H1 (cell line): ENCODE measurements around the gene TMTC2. TPM values are rescaled to one million over a fixed set of nuclear protein-coding genes. Genes with fewer than 3 reads are reported as not detected.

Source experiments
- CTCF ChIA-PET: fragments of 300-600 bp; sonication (Branson Sonifier 250); formaldehyde crosslinking; loops from one replicate; lab custom pipeline; 2021; ENCODE audit not compliant: partially characterized antibody; lab: Charles Lee
- POLR2A ChIA-PET: fragments of 300-600 bp; sonication (Branson Sonifier 250); formaldehyde crosslinking; loops from one replicate; lab custom pipeline; 2021; ENCODE audit warnings: inconsistent platforms; ENCODE audit not compliant: partially characterized antibody; lab: Charles Lee
- DNase-seq, 2 experiments: peaks; one replicate each; pipeline versions ENCODE4 v3.0.0 to v3.0.0-alpha.2; 2010 to 2022; ENCODE audit warnings: low spot score in 2 of 2, low read depth in 1 of 2, mixed read lengths in 1 of 2
- FAIRE-seq: peaks from 2 replicates; lab custom pipeline; 2011; peaks lifted over from hg19 to GRCh38; lab: Jason Lieb, UNC
- H2AFZ ChIP-seq: 2 replicates; pipeline ENCODE4 v1.8.1; 2012; ENCODE audit warnings: low read length, inconsistent platforms
- H2AK5ac ChIP-seq: 2 replicates; pipeline ENCODE4 v1.6.1; 2013; ENCODE audit warnings: low read depth, low read length
- H2BK120ac ChIP-seq: replicated peaks from 2 replicates; pipeline ENCODE3; 2013; ENCODE audit warnings: low read depth, low read length, inconsistent platforms
- H2BK12ac ChIP-seq: 2 replicates; pipeline ENCODE4 v1.6.1; 2013; ENCODE audit warnings: low read depth, low read length
- H2BK15ac ChIP-seq: 2 replicates; pipeline ENCODE4 v1.6.1; 2013; ENCODE audit warnings: low read length
- H2BK20ac ChIP-seq: 2 replicates; pipeline ENCODE4 v1.6.1; 2013; ENCODE audit warnings: low read length
- H2BK5ac ChIP-seq: 2 replicates; pipeline ENCODE4 v1.6.1; 2013; ENCODE audit warnings: low read depth, low read length
- H3K14ac ChIP-seq: 2 replicates; pipeline ENCODE4 v1.6.1; 2013; ENCODE audit warnings: inconsistent platforms; ENCODE audit not compliant: insufficient read length
- H3K18ac ChIP-seq: 2 replicates; pipeline ENCODE4 v1.6.1; 2013; ENCODE audit warnings: low read length; ENCODE audit errors: extremely low read depth
- H3K23ac ChIP-seq: 2 replicates; pipeline ENCODE4 v1.6.1; 2013; ENCODE audit warnings: inconsistent platforms; ENCODE audit not compliant: insufficient read length
- H3K23me2 ChIP-seq: 2 replicates; pipeline ENCODE4 v1.6.1; 2013; ENCODE audit warnings: low read depth, low read length
- H3K27ac ChIP-seq: 2 replicates; pipeline ENCODE4 v1.6.1; 2011; ENCODE audit warnings: low read depth, low read length, inconsistent platforms
- H3K27me3 ChIP-seq, 4 experiments: replicated peaks in 1 of 4; 1 replicate in 1 of 4; 2 replicates in 3 of 4; pipeline versions ENCODE4 v1.6.1 to v1.8.1; 2011 to 2013; ENCODE audit warnings: low read length in 3 of 4, mild to moderate bottlenecking in 3 of 4, inconsistent platforms in 2 of 4, mixed read lengths in 2 of 4, moderate library complexity in 1 of 4; ENCODE audit not compliant: control insufficient read depth in 3 of 4, insufficient read depth in 3 of 4; ENCODE audit errors: extremely low read depth in 1 of 4
- H3K36me3 ChIP-seq, 4 experiments: 2 replicates each; pipeline versions ENCODE4 v1.6.1 to v1.8.1; 2011 to 2013; ENCODE audit warnings: mild to moderate bottlenecking in 4 of 4, low read length in 3 of 4, moderate library complexity in 2 of 4, control low read depth in 1 of 4, inconsistent platforms in 1 of 4; ENCODE audit not compliant: insufficient read depth in 4 of 4, control insufficient read depth in 2 of 4
- H3K4ac ChIP-seq: replicated peaks from 2 replicates; pipeline ENCODE3; 2013; ENCODE audit warnings: low read length, low read depth, mixed read lengths, inconsistent platforms; ENCODE audit not compliant: insufficient read length
- H3K4me1 ChIP-seq, 4 experiments: replicated peaks in 1 of 4; 1 replicate in 1 of 4; 2 replicates in 3 of 4; pipeline versions ENCODE4 v1.6.1 to v1.8.1; 2011 to 2013; ENCODE audit warnings: low read length in 3 of 4, inconsistent platforms in 2 of 4, mixed read lengths in 1 of 4; ENCODE audit not compliant: insufficient read depth in 4 of 4, control insufficient read depth in 3 of 4
- H3K4me2 ChIP-seq, 2 experiments: 2 replicates each; pipeline versions ENCODE4 v1.6.1 to v1.8.1; 2011 to 2013; ENCODE audit warnings: low read depth in 2 of 2, low read length in 2 of 2, control low read depth in 1 of 2, inconsistent platforms in 1 of 2, mild to moderate bottlenecking in 1 of 2; ENCODE audit not compliant: insufficient read depth in 1 of 2
- H3K4me3 ChIP-seq, 4 experiments: fragments of 200-600, 300-600 bp in 1 of 4; sonication (generic), shearing (Covaris generic), sonication (Bioruptor Twin) in 1 of 4; 2 replicates each; pipeline versions ENCODE4 v1.5.1 to v1.8.1; 2011 to 2016; ENCODE audit warnings: low read length in 4 of 4, low read depth in 3 of 4, control low read depth in 2 of 4, inconsistent platforms in 2 of 4, mild to moderate bottlenecking in 2 of 4, mixed read lengths in 1 of 4, moderate library complexity in 1 of 4; ENCODE audit not compliant: insufficient read depth in 2 of 4; ENCODE audit errors: extremely low read depth in 1 of 4
- H3K56ac ChIP-seq: replicated peaks from 2 replicates; pipeline ENCODE3; 2013; ENCODE audit warnings: low read depth, mild to moderate bottlenecking, mixed read lengths, low read length, inconsistent platforms; ENCODE audit not compliant: insufficient read length
- H3K79me1 ChIP-seq: 2 replicates; pipeline ENCODE4 v1.6.1; 2013; ENCODE audit warnings: low read depth, low read length, control low read depth
- H3K79me2 ChIP-seq, 2 experiments: 2 replicates each; pipeline versions ENCODE4 v1.6.1 to v1.8.1; 2012 to 2013; ENCODE audit warnings: low read length in 2 of 2, mild to moderate bottlenecking in 2 of 2, inconsistent platforms in 1 of 2; ENCODE audit not compliant: insufficient read depth in 2 of 2, control insufficient read depth in 1 of 2
- H3K9ac ChIP-seq, 4 experiments: replicated peaks in 1 of 4; 1 replicate in 1 of 4; 2 replicates in 3 of 4; pipeline versions ENCODE4 v1.6.1 to v1.8.1; 2011 to 2013; ENCODE audit warnings: low read depth in 3 of 4, low read length in 3 of 4, control low read depth in 2 of 4, mild to moderate bottlenecking in 2 of 4, moderate library complexity in 2 of 4, inconsistent platforms in 1 of 4; ENCODE audit errors: extremely low read depth in 1 of 4
- H3K9me3 ChIP-seq, 2 experiments: 2 replicates each; pipeline versions ENCODE4 v1.6.1 to v1.8.1; 2012 to 2013; ENCODE audit warnings: mild to moderate bottlenecking in 2 of 2, moderate library complexity in 2 of 2, control low read depth in 1 of 2, inconsistent platforms in 1 of 2, low read depth in 1 of 2, low read length in 1 of 2, mixed read lengths in 1 of 2; ENCODE audit not compliant: insufficient read depth in 2 of 2
- H4K20me1 ChIP-seq, 2 experiments: replicated peaks in 1 of 2; 2 replicates each; pipeline versions ENCODE3 to v1.8.1; 2011 to 2013; ENCODE audit warnings: inconsistent platforms in 2 of 2, low read length in 2 of 2, mild to moderate bottlenecking in 1 of 2; ENCODE audit not compliant: insufficient read depth in 2 of 2, control insufficient read depth in 1 of 2
- H4K5ac ChIP-seq: 2 replicates; pipeline ENCODE4 v1.6.1; 2013; ENCODE audit warnings: low read length, low read depth, mixed read lengths, inconsistent platforms; ENCODE audit not compliant: insufficient read length
- H4K8ac ChIP-seq: 2 replicates; pipeline ENCODE4 v1.8.0; 2013; ENCODE audit warnings: mild to moderate bottlenecking, moderate library complexity, low read length, inconsistent platforms; ENCODE audit not compliant: insufficient read depth; ENCODE audit errors: extremely low read depth
- H4K91ac ChIP-seq: replicated peaks from 2 replicates; pipeline ENCODE3; 2013; ENCODE audit warnings: low read length, mixed read lengths, inconsistent platforms; ENCODE audit not compliant: insufficient read length
- BRCA1 ChIP-seq: IDR thresholded peaks from 2 replicates; pipeline ENCODE4 v1.6.1; 2012; ENCODE audit warnings: low read depth, low read length, improper control_type of control experiment
- RBBP5 ChIP-seq: IDR thresholded peaks from 2 replicates; pipeline ENCODE4 v1.7.1; 2012; ENCODE audit warnings: low read depth, mild to moderate bottlenecking, inconsistent platforms, low read length, moderate library complexity, borderline replicate concordance
- RFX5 ChIP-seq: IDR thresholded peaks from 2 replicates; pipeline ENCODE4 v1.6.1; 2011; ENCODE audit warnings: low read depth, low read length, improper control_type of control experiment, borderline replicate concordance
- SUZ12 ChIP-seq: fragments of 200-600 bp; sonication (generic); IDR thresholded peaks from 2 replicates; pipeline ENCODE4 v1.6.1; 2012; ENCODE audit warnings: mild to moderate bottlenecking, inconsistent platforms, low read length, moderate library complexity, mixed read lengths
- TCF12 ChIP-seq: IDR thresholded peaks from 2 replicates; pipeline ENCODE4 v1.6.1; 2011; ENCODE audit warnings: low read depth, mild to moderate bottlenecking, low read length
- ZNF274 ChIP-seq: IDR thresholded peaks from 2 replicates; pipeline ENCODE4 v1.7.0; 2012; ENCODE audit warnings: low read length, borderline replicate concordance; ENCODE audit errors: extremely low read depth
- WGBS, 2 experiments: shearing (Covaris generic) in 1 of 2; methylation state at CpG; one replicate each; pipeline versions ENCODE4 v1.1.6 to v1.1.7; 2013 to 2015; ENCODE audit warnings: low lambda C conversion rate in 2 of 2, mixed read lengths in 2 of 2, inconsistent platforms in 1 of 2, low coverage in 1 of 2, missing lambda C conversion rate in 1 of 2; ENCODE audit not compliant: insufficient replicate concordance in 2 of 2, insufficient coverage in 1 of 2, insufficient read length in 1 of 2; ENCODE audit errors: extremely low coverage in 1 of 2, missing lambda C conversion rate in 1 of 2; 5-methylcytosine and 5-hydroxymethylcytosine counted together
- polyA plus RNA-seq, 7 experiments: library from polyadenylated mRNA; depleted of rRNA in 3 of 7; stranded (reverse) in 5 of 7; unstranded in 2 of 7; fragments of >200 nt in 5 of 7; fragments of 200-250 nt in 2 of 7; gene quantifications; 1 replicate in 5 of 7; 2 replicates in 1 of 7; 4 replicates in 1 of 7; pipeline versions ENCODE4 v1.2.1 to v1.2.3, GENCODE V29; 2011 to 2013; ENCODE audit warnings: missing spikeins in 2 of 7, mixed read lengths in 2 of 7
- total RNA-seq: library from RNA; stranded (reverse); fragmentation: NEBNext Ultra II Directional; extraction: Animal tissue kit (Norgen Biotek cat#: 25700); gene quantifications from 2 replicates; pipeline ENCODE4 v1.2.1, GENCODE V29; 2021

The TMTC2 gene
- total and polyA plus RNA-seq, 2 of the 8 experiments (the other 6 are each of a cell fraction or from before 2014, with no cell fraction given), result 2.3 to 3.9 TPM

DNA sequence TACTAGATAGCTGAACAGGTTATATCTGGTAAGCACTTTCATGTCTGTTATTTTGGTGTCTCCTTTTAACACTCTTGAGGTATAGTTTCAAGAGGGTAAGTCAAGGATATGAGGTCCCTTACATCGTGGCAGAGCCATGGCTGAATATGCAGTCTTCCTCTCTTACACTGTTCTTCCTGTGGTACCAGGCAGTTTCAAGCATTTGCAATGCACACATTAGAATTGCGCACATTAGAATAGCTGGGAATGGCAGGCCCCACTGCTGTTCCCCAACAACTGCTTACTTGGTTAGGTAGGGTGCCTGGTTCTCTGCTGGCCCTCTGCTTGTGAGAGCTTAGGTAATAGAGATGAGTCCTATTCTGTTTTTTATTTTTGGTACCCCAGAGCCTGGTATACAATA is 41.2 kb downstream of the TMTC2 start:
- Histone ChIP-seq H3K23ac (no peak overlapping the region), H3K27me3 (no peaks in the 10 kb centered on the region), H3K9me3 (peaks cover 0 to 7% of the 10 kb centered on the region in 2 experiments; a peak in 1 of 4 replicates), H3K14ac (no peak overlapping the region), H3K27ac (no peak overlapping the region), H3K4me3 (no peak overlapping the region), H2BK120ac (no peak overlapping the region), H4K8ac (no peak overlapping the region), H3K4me1 (0 out of 7 replicates have a peak, but pooled peaks cover 0 to 2% (median under 1%) of the 10 kb centered on the region in 4 experiments), H4K5ac (no peak overlapping the region), H3K79me1 (no peaks in the 10 kb centered on the region), H4K20me1 (no peaks in the 10 kb centered on the region), H2AK5ac (no peak overlapping the region), H2BK20ac (no peak overlapping the region), H2BK12ac (no peak overlapping the region), H3K4me2 (no peak overlapping the region), H2AFZ (no peak overlapping the region), H3K18ac (no peak overlapping the region), H4K91ac (no peak overlapping the region), H3K79me2 (no peaks in the 10 kb centered on the region), H3K23me2 (no peaks in the 10 kb centered on the region), H3K9ac (no peak overlapping the region), H2BK5ac (no peak overlapping the region), H3K4ac (no peak overlapping the region), H3K36me3 (peaks cover 0 to 4% (median 0%) of the 10 kb centered on the region in 4 experiments; a peak in 1 of 8 replicates), H2BK15ac (no peak overlapping the region), H3K56ac (no peak overlapping the region)
- no peak for DNase-seq
- FAIRE-seq, result no peak
- CTCF ChIA-PET, result interaction anchor here (1.7 kb wide), 1 partner anchor 25 kb away, joined by 3 read pairs; no protein-coding TSS in a partner anchor
- no peak for TF ChIP-seq ZNF274
- no peak for TF ChIP-seq BRCA1
- TF ChIP-seq RFX5, result no peak
- TF ChIP-seq SUZ12, result no peak
- no peak for TF ChIP-seq TCF12
- no peak for TF ChIP-seq RBBP5
- 86% methylated on average over 2 of the region's 2 CpGs; no CpG with 5 or more reads in 1 of the 2 experiments for WGBS, 2 experiments
- POLR2A ChIA-PET, result no interaction called here
